Measurements from ENCODE around the gene SKI.

The SKI gene

GRCh38 chr1:2268285-2269056 lies 40.4 kb downstream of the SKI start:
- H3K9me3 ChIP-seq = no peaks in the 10 kb centered on the region
- H3K27me3 ChIP-seq (ENCODE audit: low read depth) = no peaks in the 10 kb centered on the region
- H3K36me3 ChIP-seq (replicated peaks) = no peaks in the 10 kb centered on the region
- H3K4me3 ChIP-seq = no peak overlapping the region
- in situ Hi-C loops (cut with MboI; ENCODE audit: low sequenced_read_pairs) = no loop called here
- H3K4me1 ChIP-seq = peaks cover 16% of the 10 kb centered on the region
- no peak for DNase-seq (ENCODE audit: low spot score in 2 of 2)

- no peak for DNase-seq (ENCODE audit: low spot score in 2 of 2)
- H3K27me3 ChIP-seq (ENCODE audit: low read depth) = no peaks in the 10 kb centered on the region
- no peak overlapping the region for H3K4me3 ChIP-seq
- in situ Hi-C loops (cut with MboI; ENCODE audit: low sequenced_read_pairs) = no loop called here
- no peaks in the 10 kb centered on the region for H3K36me3 ChIP-seq (replicated peaks)
- no peaks in the 10 kb centered on the region for H3K9me3 ChIP-seq
- peaks cover 16% of the 10 kb centered on the region for H3K4me1 ChIP-seq
These were observed 41.2 kb downstream of the SKI start for GRCh38 chr1:2269193-2269921.

- no peak for DNase-seq (ENCODE audit: low spot score in 2 of 2)
- Histone ChIP-seq H3K27me3 (ENCODE audit: low read depth) (no peaks in the 10 kb centered on the region), H3K9me3 (no peaks in the 10 kb centered on the region), H3K4me3 (no peak overlapping the region), H3K36me3 (replicated peaks) (no peaks in the 10 kb centered on the region), H3K4me1 (peaks cover 16% of the 10 kb centered on the region)
- in situ Hi-C loops (cut with MboI; ENCODE audit: low sequenced_read_pairs) = no loop called here
These were observed 41.8 kb downstream of the SKI start for GRCh38 chr1:2269922-2270259.

GRCh38 chr1:2270260-2271100 lies 42.4 kb downstream of the SKI start:
- H3K27me3 ChIP-seq (ENCODE audit: low read depth) = no peaks in the 10 kb centered on the region
- H3K36me3 ChIP-seq (replicated peaks) = no peaks in the 10 kb centered on the region
- H3K4me3 ChIP-seq = no peak overlapping the region
- DNase-seq (ENCODE audit: low spot score in 2 of 2) = no peak
- H3K9me3 ChIP-seq = no peaks in the 10 kb centered on the region
- peaks cover 16% of the 10 kb centered on the region for H3K4me1 ChIP-seq
- in situ Hi-C loops (cut with MboI; ENCODE audit: low sequenced_read_pairs) = no loop called here

- Histone ChIP-seq H3K4me3 (no peak overlapping the region), H3K9me3 (no peaks in the 10 kb centered on the region), H3K36me3 (replicated peaks) (no peaks in the 10 kb centered on the region), H3K4me1 (peaks cover 16% of the 10 kb centered on the region), H3K27me3 (ENCODE audit: low read depth) (no peaks in the 10 kb centered on the region)
- DNase-seq (ENCODE audit: low spot score in 2 of 2) = peak in 1 of 2 experiments; percentile 35
- in situ Hi-C loops (cut with MboI; ENCODE audit: low sequenced_read_pairs) = no loop called here
These were observed 43.1 kb downstream of the SKI start for GRCh38 chr1:2271211-2271721.

- Histone ChIP-seq H3K9me3 (no peaks in the 10 kb centered on the region), H3K27me3 (ENCODE audit: low read depth) (no peaks in the 10 kb centered on the region), H3K4me3 (no peak overlapping the region), H3K36me3 (replicated peaks) (peaks cover under 1% of the 10 kb centered on the region), H3K4me1 (peaks cover 16% of the 10 kb centered on the region)
- in situ Hi-C loops (cut with MboI; ENCODE audit: low sequenced_read_pairs) = no loop called here
- DNase-seq (ENCODE audit: low spot score in 2 of 2) = peak in 1 of 2 experiments; percentile 39
These were observed 43.9 kb downstream of the SKI start for GRCh38 chr1:2271841-2272655.

GRCh38 chr1:2272686-2273400 lies 44.7 kb downstream of the SKI start:
- Histone ChIP-seq H3K4me1 (peaks cover 16% of the 10 kb centered on the region), H3K4me3 (no peak overlapping the region), H3K9me3 (no peaks in the 10 kb centered on the region), H3K27me3 (ENCODE audit: low read depth) (no peaks in the 10 kb centered on the region), H3K36me3 (replicated peaks) (peaks cover 5% of the 10 kb centered on the region)
- no peak for DNase-seq (ENCODE audit: low spot score in 2 of 2)
- in situ Hi-C loops (cut with MboI; ENCODE audit: low sequenced_read_pairs) = no loop called here

GRCh38 chr1:2273401-2274090 lies 45.4 kb downstream of the SKI start:
- H3K4me1 ChIP-seq = peaks cover 16% of the 10 kb centered on the region
- H3K4me3 ChIP-seq = no peak overlapping the region

GRCh38 chr1:2274231-2274928 lies 46.3 kb downstream of the SKI start:
- no peak overlapping the region for H3K4me3 ChIP-seq
- peaks cover 6% of the 10 kb centered on the region for H3K36me3 ChIP-seq (replicated peaks)
- peaks cover 16% of the 10 kb centered on the region for H3K4me1 ChIP-seq
- no peaks in the 10 kb centered on the region for H3K9me3 ChIP-seq
- in situ Hi-C loops (cut with MboI; ENCODE audit: low sequenced_read_pairs) = no loop called here
- DNase-seq (ENCODE audit: low spot score in 2 of 2) = no peak
- no peaks in the 10 kb centered on the region for H3K27me3 ChIP-seq (ENCODE audit: low read depth)

More at GRCh38 chr1:2273401-2274090, 45.4 kb downstream of the SKI start:
- Histone ChIP-seq H3K9me3 (no peaks in the 10 kb centered on the region), H3K36me3 (replicated peaks) (peaks cover 6% of the 10 kb centered on the region), H3K27me3 (ENCODE audit: low read depth) (no peaks in the 10 kb centered on the region)
- in situ Hi-C loops (cut with MboI; ENCODE audit: low sequenced_read_pairs) = no loop called here
- DNase-seq (ENCODE audit: low spot score in 2 of 2) = no peak

GRCh38 chr1:2274929-2275475 lies 46.9 kb downstream of the SKI start:
- DNase-seq (ENCODE audit: low spot score in 2 of 2) = no peak
- in situ Hi-C loops (cut with MboI; ENCODE audit: low sequenced_read_pairs) = no loop called here
- peaks cover 16% of the 10 kb centered on the region for H3K4me1 ChIP-seq
- no peak overlapping the region for H3K4me3 ChIP-seq
- no peaks in the 10 kb centered on the region for H3K27me3 ChIP-seq (ENCODE audit: low read depth)
- no peaks in the 10 kb centered on the region for H3K9me3 ChIP-seq
- peaks cover 6% of the 10 kb centered on the region for H3K36me3 ChIP-seq (replicated peaks)

- DNase-seq (ENCODE audit: low spot score in 2 of 2) = no peak
These were observed 47.8 kb downstream of the SKI start for GRCh38 chr1:2275796-2276536.

More at GRCh38 chr1:2275796-2276536, 47.8 kb downstream of the SKI start:
- H3K9me3 ChIP-seq = no peaks in the 10 kb centered on the region
- H3K36me3 ChIP-seq (replicated peaks) = peaks cover 6% of the 10 kb centered on the region
- in situ Hi-C loops (cut with MboI; ENCODE audit: low sequenced_read_pairs) = no loop called here
- H3K4me3 ChIP-seq = no peak overlapping the region
- peaks cover 16% of the 10 kb centered on the region for H3K4me1 ChIP-seq
- no peaks in the 10 kb centered on the region for H3K27me3 ChIP-seq (ENCODE audit: low read depth)
